Epithelial cell of esophagus (primary cell): Measurements from ENCODE around the gene OLFML2B.

ENCODE experiments used
- DNase-seq: peaks from one replicate; pipeline ENCODE4 v3.0.0; 2010; ENCODE audit warnings: low read depth
- H3K4me3 ChIP-seq: 2 replicates; pipeline ENCODE4 v1.5.1; 2011; ENCODE audit warnings: mild to moderate bottlenecking, low read length, control low read depth
- TF ChIP-seq, protein P1 (sequence below): IDR thresholded peaks from 2 replicates; pipeline ENCODE4 v1.5.1; 2011; ENCODE audit warnings: low read depth, mild to moderate bottlenecking, low read length, control low read depth, inconsistent platforms; ENCODE audit not compliant: insufficient read depth; ENCODE audit errors: missing control alignments

OLFML2B gene

DNA sequence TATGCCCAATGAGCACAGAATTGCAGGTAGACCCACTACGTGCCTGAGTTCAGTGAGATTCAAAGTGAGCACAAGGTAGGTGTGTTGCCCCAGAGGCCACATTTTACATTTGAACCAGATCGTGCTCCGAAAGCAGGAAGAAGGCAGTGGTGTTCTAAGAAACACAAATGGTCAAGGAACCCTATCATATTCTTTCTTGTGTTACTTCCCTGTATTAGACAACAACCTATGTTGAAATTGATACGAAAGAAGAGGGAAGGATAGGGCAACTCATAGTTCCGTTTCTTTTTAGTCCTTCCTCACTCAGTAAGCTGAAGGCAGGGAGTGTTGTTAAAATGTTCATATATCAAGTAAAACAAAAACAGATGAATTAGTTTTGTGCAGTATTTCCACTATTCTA lies 33.9 kb downstream of the OLFML2B start:
- TF ChIP-seq, protein P1, sequence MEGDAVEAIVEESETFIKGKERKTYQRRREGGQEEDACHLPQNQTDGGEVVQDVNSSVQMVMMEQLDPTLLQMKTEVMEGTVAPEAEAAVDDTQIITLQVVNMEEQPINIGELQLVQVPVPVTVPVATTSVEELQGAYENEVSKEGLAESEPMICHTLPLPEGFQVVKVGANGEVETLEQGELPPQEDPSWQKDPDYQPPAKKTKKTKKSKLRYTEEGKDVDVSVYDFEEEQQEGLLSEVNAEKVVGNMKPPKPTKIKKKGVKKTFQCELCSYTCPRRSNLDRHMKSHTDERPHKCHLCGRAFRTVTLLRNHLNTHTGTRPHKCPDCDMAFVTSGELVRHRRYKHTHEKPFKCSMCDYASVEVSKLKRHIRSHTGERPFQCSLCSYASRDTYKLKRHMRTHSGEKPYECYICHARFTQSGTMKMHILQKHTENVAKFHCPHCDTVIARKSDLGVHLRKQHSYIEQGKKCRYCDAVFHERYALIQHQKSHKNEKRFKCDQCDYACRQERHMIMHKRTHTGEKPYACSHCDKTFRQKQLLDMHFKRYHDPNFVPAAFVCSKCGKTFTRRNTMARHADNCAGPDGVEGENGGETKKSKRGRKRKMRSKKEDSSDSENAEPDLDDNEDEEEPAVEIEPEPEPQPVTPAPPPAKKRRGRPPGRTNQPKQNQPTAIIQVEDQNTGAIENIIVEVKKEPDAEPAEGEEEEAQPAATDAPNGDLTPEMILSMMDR, result no peak
- DNase-seq, result no peak
- no peak overlapping the region for H3K4me3 ChIP-seq

DNA sequence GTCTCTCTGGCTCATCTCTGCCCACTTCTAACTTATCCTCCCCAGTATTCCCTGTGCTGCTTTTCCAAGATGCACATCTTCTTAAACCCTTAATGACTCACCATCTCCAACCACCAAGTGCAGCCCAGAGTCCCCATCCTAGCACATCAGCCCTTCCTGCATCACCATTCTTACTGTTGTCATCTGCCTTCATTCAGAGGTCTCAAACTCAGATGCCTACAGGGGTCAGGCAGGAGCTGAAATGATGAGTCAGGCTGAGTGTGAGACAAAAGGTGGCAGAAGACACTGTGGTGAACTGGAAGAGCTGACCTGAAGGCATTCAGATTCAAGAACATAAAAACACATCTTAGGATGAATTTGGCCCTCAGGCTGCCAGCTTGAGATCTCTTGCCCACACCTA lies 34.6 kb downstream of the OLFML2B start:
- no peak overlapping the region for H3K4me3 ChIP-seq
- DNase-seq, result peak; percentile 19
- TF ChIP-seq, protein P1, result no peak

DNA sequence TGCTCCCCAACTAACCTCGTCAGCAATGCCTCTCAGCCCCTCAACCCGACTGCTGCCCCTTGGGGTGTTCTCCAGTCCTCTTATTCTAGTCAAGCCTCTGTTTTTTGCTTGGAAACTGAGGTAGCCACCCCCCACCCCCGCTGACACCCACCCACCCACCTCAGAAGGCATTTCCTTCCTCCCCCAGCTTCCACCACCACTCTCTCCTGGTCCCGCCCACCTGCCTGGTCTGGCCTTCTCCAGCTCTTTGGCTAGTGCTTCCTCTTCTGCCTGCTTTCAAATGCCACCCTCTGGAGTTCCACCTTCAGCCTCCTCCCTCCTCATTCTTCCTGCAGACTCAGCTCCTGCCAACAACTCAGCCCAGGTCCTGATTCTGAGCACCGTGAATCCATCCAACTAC lies 35.3 kb downstream of the OLFML2B start:
- H3K4me3 ChIP-seq, result no peak overlapping the region
- no peak for DNase-seq
- TF ChIP-seq, protein P1, result no peak

DNA sequence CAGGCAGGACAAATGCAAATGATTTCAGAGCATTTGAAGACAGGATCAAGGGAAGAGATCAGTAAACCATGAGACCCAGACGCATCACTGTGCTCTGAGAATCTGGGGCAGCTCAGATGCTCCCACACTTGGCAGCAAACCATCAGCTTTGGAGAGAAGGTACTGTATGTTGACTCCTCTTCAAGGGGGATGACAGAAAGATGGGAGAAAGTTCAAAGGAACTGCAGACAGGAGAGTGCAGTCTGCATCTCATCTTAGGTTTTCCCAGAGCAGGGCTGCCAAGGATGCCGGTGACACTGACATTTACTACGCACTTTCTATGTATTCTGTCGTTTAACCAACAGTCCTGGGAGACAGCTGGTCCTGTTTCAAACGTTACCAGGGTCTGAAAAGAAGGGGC lies 35.8 kb downstream of the OLFML2B start:
- TF ChIP-seq, protein P1, result no peak
- DNase-seq, result no peak
- H3K4me3 ChIP-seq, result no peak overlapping the region

DNA sequence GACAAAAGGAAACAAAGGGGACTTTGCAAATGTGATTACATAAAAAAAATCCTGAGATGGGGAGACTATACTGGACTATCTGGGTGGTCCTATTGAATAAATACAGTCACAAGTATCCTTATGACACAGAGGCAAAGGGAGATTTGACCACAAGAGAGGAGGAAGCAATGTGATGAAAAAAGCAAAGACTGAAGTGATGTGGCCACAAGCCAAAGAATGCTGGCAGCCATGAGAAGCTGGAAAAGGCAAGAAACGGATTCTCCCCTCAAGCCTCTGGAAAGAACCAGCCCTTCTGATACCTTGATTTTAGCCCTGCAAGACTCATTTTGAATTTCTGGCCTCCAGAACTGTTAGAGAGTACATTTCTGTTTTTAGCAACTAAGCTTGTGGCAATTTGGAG lies 36.4 kb downstream of the OLFML2B start:
- H3K4me3 ChIP-seq, result no peak overlapping the region
- DNase-seq, result no peak
- TF ChIP-seq, protein P1, result no peak

DNA sequence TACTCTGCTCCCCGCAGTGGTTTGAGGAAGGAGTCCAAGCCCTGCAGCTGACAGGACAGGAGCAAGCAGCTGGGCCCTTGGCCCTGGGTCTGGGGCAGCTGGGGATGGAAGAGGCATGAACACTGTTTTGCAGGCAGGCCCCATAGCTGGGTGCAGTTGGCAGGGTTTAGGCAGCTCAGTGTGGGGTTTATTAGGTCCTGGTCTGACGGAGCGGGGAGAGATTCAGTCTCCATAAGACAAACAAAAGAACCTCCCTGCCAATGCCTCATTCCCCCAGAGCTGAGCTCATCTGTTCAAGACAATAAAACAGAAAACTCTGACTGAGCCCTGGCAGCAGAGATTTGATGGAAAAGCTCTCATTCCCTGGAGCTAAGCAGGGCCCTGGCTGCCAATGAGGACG lies 37.3 kb downstream of the OLFML2B start:
- DNase-seq, result no peak
- H3K4me3 ChIP-seq, result no peak overlapping the region
- TF ChIP-seq, protein P1, result no peak

DNA sequence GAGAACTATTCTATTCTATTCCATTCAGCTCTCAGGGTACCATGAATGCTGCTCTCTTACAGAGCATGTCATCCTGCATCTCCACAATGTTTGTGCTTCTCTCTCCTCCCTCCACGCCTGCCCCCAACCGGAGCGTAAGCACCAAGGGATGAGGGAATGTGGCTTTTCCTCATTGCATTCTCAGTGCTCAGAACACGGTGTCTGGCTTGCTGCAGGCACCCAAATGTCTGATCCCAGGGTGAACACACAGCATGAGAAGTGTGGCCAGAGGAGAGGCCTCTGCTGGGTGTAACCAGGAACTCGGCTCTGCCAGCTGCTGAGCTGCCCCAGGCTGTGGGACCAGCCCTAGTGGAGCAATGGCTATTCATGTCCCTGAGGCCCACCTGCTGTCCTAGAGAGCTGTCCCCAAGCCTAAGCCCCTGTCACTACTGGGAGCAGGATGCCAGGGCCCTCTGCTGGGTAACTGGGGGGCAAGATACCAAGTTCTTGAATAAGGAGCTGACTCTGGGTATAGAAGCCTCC lies 38.3 kb downstream of the OLFML2B start:
- TF ChIP-seq, protein P1, result no peak
- no peak overlapping the region for H3K4me3 ChIP-seq
- no peak for DNase-seq
